Thyroid gland (tissue), 4 donors: Measurements from ENCODE around the gene KRT74.

ENCODE experiments used
- CTCF ChIP-seq, 6 experiments: fragments of 200-600 bp in 3 of 6; fragments of 450-650 bp in 3 of 6; sonication (generic) in 3 of 6; IDR thresholded peaks; one replicate each; pipeline ENCODE4 v1.5.1; 2016 to 2019; ENCODE audit warnings: antibody characterized with exemption in 6 of 6, mild to moderate bottlenecking in 2 of 6, inconsistent platforms in 1 of 6, moderate library complexity in 1 of 6
- POLR2A ChIP-seq, 2 donors: fragments of 450-650 bp; IDR thresholded peaks; one replicate each; pipeline ENCODE4 v1.6.1; 2017; ENCODE audit warnings: antibody characterized with exemption in 2 of 2, mild to moderate bottlenecking in 2 of 2, moderate library complexity in 1 of 2

GRCh38 chr12:52618866-52619265, 45.2 kb upstream of the KRT74 start:
- no peak for TF ChIP-seq CTCF (IDR thresholded peaks at IDR 0.05)
- no peak for TF ChIP-seq POLR2A (IDR thresholded peaks at IDR 0.05)
